Left ventricle myocardium inferior (tissue), 1 donor: ENCODE data around the gene DSTN. TPM values are rescaled to one million over a fixed set of nuclear protein-coding genes. Genes with fewer than 3 reads are reported as not detected.

Experiments used
- DNase-seq: peaks from one replicate; pipeline ENCODE4 v3.0.0-alpha.2; 2020
- H3K27ac ChIP-seq: fragments of 200-600 bp; replicated peaks from 2 replicates; pipeline ENCODE4 v1.8.0; 2021
- H3K27me3 ChIP-seq: fragments of 200-600 bp; 2 replicates; pipeline ENCODE4 v1.8.0; 2021; ENCODE audit warnings: low read depth
- H3K36me3 ChIP-seq: fragments of 200-600 bp; 2 replicates; pipeline ENCODE4 v1.8.0; 2021
- H3K4me1 ChIP-seq: fragments of 200-600 bp; 2 replicates; pipeline ENCODE4 v1.8.0; 2021
- H3K4me3 ChIP-seq: fragments of 200-600 bp; 2 replicates; pipeline ENCODE4 v1.8.0; 2021; ENCODE audit warnings: mild to moderate bottlenecking, moderate library complexity
- H3K9me3 ChIP-seq: fragments of 200-600 bp; replicated peaks from 2 replicates; pipeline ENCODE4 v1.8.0; 2021
- CTCF ChIP-seq: fragments of 200-600 bp; IDR thresholded peaks from 2 replicates; pipeline ENCODE4 v1.8.0; 2021; ENCODE audit warnings: antibody characterized with exemption, mild to moderate bottlenecking, borderline replicate concordance
- intact Hi-C: fragments of 100-400 bp; cut with micrococcal nuclease; formaldehyde crosslinking; loops from one replicate; pipeline ENCODE4 v1.11.0; 2022
- total RNA-seq: library from RNA; stranded (reverse); fragmentation: NEBNext Ultra II Directional; extraction: Animal tissue kit (Norgen Biotek cat#: 25700); gene quantifications from one replicate; pipeline ENCODE4 v1.2.1, GENCODE V29; 2021
- donor health status: DM: no; HTN: yes; CAD: no; lungs with severe emphysema.

Gene DSTN
- total RNA-seq, 1 donor from 2014 or later: 635 TPM

GRCh38 chr20:17525132-17525531, 44.7 kb upstream of the DSTN start:
- no peak for TF ChIP-seq CTCF
- no peak for DNase-seq
- intact Hi-C loops: no loop called here
- Histone ChIP-seq H3K27me3 (no peaks in the 10 kb centered on the region), H3K36me3 (no peaks in the 10 kb centered on the region), H3K4me1 (peaks cover 8% of the 10 kb centered on the region), H3K27ac (no peak overlapping the region), H3K9me3 (no peaks in the 10 kb centered on the region), H3K4me3 (no peak overlapping the region)

- no peak for TF ChIP-seq CTCF
- intact Hi-C loops: no loop called here
- no peak for DNase-seq
These were observed 44.2 kb upstream of the DSTN start for GRCh38 chr20:17525650-17526049.

DNA sequence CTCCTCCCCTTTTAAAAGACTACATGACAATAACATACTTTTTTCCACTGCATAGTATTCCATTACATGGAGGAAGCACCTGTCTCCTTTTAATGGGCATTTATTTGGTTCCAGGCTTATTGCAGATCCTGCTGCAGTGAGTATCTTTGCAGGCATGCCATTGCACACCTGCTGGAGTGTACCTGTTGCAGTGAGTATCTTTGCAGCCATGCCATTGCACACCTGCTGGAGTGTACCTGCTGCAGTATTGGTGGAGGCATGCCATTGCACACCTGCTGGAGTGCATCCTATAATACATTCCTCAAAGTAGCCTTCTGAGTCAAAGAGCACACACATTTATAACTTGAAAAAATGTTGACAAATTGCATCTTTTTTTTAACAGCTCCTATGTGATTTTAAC, 40.3 kb upstream of the DSTN start:
- DNase-seq: no peak
- no peak overlapping the region for H3K27ac ChIP-seq
- TF ChIP-seq CTCF: no peak
- H3K27me3 ChIP-seq: no peaks in the 10 kb centered on the region
- H3K4me1 ChIP-seq: peaks cover 14% of the 10 kb centered on the region
- H3K9me3 ChIP-seq: no peaks in the 10 kb centered on the region
- intact Hi-C loops: no loop called here
- H3K36me3 ChIP-seq: no peaks in the 10 kb centered on the region
- no peak overlapping the region for H3K4me3 ChIP-seq

More at GRCh38 chr20:17525650-17526049, 44.2 kb upstream of the DSTN start:
- Histone ChIP-seq H3K4me3 (no peak overlapping the region), H3K9me3 (no peaks in the 10 kb centered on the region), H3K4me1 (peaks cover 5% of the 10 kb centered on the region), H3K27me3 (no peaks in the 10 kb centered on the region), H3K27ac (no peak overlapping the region), H3K36me3 (no peaks in the 10 kb centered on the region)

DNA sequence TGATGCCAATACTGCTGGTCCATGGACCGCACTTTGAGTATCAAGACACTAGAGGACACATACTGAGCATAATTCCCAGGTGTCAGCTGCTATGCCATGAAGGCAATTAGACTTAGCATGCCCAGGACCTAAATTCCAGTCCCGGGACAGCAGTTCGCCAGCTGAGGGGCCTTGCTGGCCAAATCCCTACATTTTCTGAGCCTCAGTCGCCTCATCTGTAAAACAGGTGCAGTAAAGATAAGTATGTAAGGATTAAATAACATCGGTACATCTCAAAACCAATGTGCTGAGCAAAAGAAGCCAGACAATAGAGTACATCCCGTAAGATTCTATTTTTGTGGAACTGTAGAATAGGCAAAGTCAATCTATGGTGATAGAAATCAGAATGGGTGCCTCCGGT, 39.7 kb upstream of the DSTN start:
- H3K36me3 ChIP-seq: no peaks in the 10 kb centered on the region
- H3K4me3 ChIP-seq: peak overlapping the region; percentile 69
- intact Hi-C loops: loop anchor here (10.0 kb wide), 2 partner anchors 85 to 365 kb away; no protein-coding TSS in a partner anchor
- H3K4me1 ChIP-seq: peaks cover 14% of the 10 kb centered on the region
- no peaks in the 10 kb centered on the region for H3K27me3 ChIP-seq
- no peak for TF ChIP-seq CTCF
- DNase-seq: no peak
- no peak overlapping the region for H3K27ac ChIP-seq
- no peaks in the 10 kb centered on the region for H3K9me3 ChIP-seq

DNA sequence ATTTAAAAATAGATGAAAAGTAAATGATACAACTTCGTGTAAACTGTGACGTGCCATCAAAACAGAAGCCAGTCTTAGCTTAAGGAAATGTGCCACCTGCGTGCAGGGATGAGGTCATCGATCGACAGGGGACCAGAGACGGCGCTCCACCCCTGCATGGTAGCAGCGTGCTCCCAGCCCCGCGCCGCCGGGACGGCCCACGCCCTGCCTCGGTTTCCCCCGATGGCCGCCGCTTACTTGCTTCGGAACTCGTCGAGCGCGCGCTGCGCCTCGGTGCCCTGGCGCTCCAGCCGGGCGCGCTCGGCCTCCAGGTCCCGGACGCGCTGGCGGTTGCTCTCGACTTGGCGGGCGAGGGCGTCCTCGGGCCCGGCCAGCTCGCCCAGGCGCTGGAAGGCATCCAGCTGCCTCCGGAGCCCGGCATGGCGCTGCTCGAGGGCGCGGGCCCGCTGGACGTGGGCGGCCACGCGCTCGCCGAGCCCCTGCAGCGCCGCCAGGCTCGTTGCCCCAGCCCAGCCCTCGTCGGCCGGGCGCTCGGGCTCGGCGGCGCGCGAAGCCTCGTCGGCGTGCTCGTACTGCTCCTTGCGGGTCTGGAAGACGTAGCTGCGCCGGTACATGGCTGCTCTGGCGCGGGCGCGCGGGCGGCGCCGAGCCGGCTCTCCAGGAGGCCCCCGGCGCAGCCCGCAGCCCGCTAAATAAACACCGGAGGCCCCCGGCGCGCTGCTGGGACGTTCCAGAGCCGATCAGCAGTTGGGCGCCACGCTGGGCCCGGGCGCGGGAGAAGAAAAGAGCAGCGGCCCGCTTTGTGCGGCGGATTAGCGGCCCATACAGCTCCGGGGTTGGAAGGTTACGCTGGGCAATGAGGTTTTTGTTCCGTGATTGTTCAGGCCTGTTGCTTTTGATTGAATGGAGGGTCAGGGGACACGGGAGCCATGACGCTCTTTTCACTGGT, 38.9 kb upstream of the DSTN start, which contains the start of gene BFSP1:
Gene BFSP1 (minus strand): TSS at position 664 of the 949 bp plus-strand sequence. CDS start 50 bp downstream, at position 614.
- DNase-seq: peak; percentile 47
- peaks cover 14% of the 10 kb centered on the region for H3K4me1 ChIP-seq
- H3K9me3 ChIP-seq: no peaks in the 10 kb centered on the region
- intact Hi-C loops: loop anchor here (10.0 kb wide), 2 partner anchors 84 to 364 kb away; no protein-coding TSS in a partner anchor
- no peak for TF ChIP-seq CTCF
- H3K27ac ChIP-seq: peak within 1 kb of the TSS; percentile 75
- H3K27me3 ChIP-seq: no peaks in the 10 kb centered on the region
- no peaks in the 10 kb centered on the region for H3K36me3 ChIP-seq
- H3K4me3 ChIP-seq: peak within 1 kb of the TSS; percentile 69
